22Rv1 (cell line): Measurements from ENCODE around the gene LPIN3.

Source experiments
- ZFX ChIP-seq: fragments of 450-650 bp; IDR thresholded peaks from 2 replicates; pipeline ENCODE4 v1.6.1; 2017; ENCODE audit warnings: antibody characterized with exemption, borderline replicate concordance
- TF ChIP-seq, protein P1 (sequence below): fragments of 450-650 bp; IDR thresholded peaks from 2 replicates; pipeline ENCODE4 v1.5.1; 2017; ENCODE audit warnings: mild to moderate bottlenecking

DNA sequence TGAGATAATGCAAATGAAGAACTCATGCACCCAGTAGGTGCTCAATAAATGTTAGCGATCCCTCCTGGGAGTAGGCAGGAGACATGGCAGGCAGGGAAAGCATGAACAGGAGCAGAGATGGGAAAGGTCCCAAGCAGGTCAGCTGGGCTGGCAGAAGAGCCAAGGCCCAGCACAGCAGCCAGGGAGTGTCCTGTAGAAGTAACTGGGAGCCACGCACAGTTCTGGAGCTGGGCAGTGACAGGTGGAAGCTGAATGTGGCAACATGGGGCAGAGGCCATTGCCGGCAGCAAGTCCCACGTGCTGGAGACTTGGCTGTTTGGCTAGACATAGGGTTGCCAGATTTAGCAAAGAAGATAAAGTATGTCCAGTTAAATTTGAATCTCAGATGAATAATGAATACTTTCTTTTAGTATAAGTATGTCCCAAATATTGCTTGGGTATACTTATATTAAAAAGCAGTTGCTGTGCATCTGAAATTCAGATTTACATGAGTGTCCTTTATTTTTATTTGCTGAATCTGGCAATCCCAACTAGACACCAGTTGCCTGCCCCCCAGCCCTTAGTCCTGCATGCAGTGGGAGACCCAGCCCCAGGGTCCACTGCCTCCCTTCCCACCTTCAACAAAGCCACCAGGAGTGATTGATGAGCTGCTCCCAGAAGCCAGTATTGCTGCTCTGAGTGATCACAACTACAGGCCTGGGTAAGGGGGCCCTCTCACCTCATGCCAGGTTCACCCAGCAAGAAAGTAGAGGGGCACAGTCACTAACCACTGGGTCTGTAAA lies 3.7 kb upstream of the LPIN3 start:
- TF ChIP-seq, protein P1, sequence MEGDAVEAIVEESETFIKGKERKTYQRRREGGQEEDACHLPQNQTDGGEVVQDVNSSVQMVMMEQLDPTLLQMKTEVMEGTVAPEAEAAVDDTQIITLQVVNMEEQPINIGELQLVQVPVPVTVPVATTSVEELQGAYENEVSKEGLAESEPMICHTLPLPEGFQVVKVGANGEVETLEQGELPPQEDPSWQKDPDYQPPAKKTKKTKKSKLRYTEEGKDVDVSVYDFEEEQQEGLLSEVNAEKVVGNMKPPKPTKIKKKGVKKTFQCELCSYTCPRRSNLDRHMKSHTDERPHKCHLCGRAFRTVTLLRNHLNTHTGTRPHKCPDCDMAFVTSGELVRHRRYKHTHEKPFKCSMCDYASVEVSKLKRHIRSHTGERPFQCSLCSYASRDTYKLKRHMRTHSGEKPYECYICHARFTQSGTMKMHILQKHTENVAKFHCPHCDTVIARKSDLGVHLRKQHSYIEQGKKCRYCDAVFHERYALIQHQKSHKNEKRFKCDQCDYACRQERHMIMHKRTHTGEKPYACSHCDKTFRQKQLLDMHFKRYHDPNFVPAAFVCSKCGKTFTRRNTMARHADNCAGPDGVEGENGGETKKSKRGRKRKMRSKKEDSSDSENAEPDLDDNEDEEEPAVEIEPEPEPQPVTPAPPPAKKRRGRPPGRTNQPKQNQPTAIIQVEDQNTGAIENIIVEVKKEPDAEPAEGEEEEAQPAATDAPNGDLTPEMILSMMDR, result no peak
- no peak for TF ChIP-seq ZFX
